Measurements from ENCODE around the gene COPA.

GRCh38 chr1:160373696-160374095 is 30.6 kb upstream of the COPA start:
- TF ChIP-seq RFX5 (IDR thresholded peaks at IDR 0.05; ENCODE audit: low read length) (no peak), USF1 (IDR thresholded peaks at IDR 0.05; ENCODE audit: borderline replicate concordance, low read depth) (no peak), CTCF (IDR thresholded peaks at IDR 0.05) (no peak), RAD21 (IDR thresholded peaks at IDR 0.05; ENCODE audit: low read length) (no peak), USF2 (IDR thresholded peaks at IDR 0.05; ENCODE audit: borderline replicate concordance, low read depth, low read length) (no peak), POLR2AphosphoS5 (IDR thresholded peaks at IDR 0.05; ENCODE audit: low read depth, low read length) (no peak), FOXJ3 (CRISPR knock-in tag; IDR thresholded peaks at IDR 0.05) (no peak), CHD2 (IDR thresholded peaks at IDR 0.05; ENCODE audit: low read length, partially characterized antibody) (no peak), MAX (IDR thresholded peaks at IDR 0.05; ENCODE audit: low read depth) (no peak), YY1 (IDR thresholded peaks at IDR 0.05; ENCODE audit: low read depth) (no peak), EP300 (IDR thresholded peaks at IDR 0.05; ENCODE audit: borderline replicate concordance in 1 of 2, low read depth in 1 of 2, low read length in 1 of 2) (no peak), MXI1 (IDR thresholded peaks at IDR 0.05; ENCODE audit: low read depth, low read length) (no peak), ZBTB33 (IDR thresholded peaks at IDR 0.05; ENCODE audit: borderline replicate concordance, low read depth) (no peak), SIN3A (IDR thresholded peaks at IDR 0.05; ENCODE audit: borderline replicate concordance, low read depth, low read length) (no peak)
